SK-N-MC (cell line): ENCODE results near the gene EMX2.
"Not testable (repeated sequence)": the region's sequence is repeated elsewhere in the genome, so short reads cannot be mapped to it uniquely, and the experiment has no call there.

ENCODE experiments used
- DNase-seq: peaks from one replicate; pipeline ENCODE4 v3.0.0-alpha.2; 2011; ENCODE audit warnings: low read depth, low spot score
- H3K27ac ChIP-seq: fragments of 200-600 bp; sonication (generic); 2 replicates; pipeline ENCODE4 v1.5.1; 2016; ENCODE audit warnings: mixed run types
- H3K36me3 ChIP-seq: fragments of 200-600 bp; sonication (generic); 2 replicates; pipeline ENCODE4 v1.6.1; 2017; ENCODE audit warnings: antibody characterized with exemption, low read length, mixed read lengths; ENCODE audit not compliant: insufficient read depth
- H3K4me3 ChIP-seq: fragments of 200-600 bp; sonication (generic); 2 replicates; pipeline ENCODE4 v1.5.1; 2016
- H3K9ac ChIP-seq: fragments of 200-600 bp; sonication (generic); 2 replicates; pipeline ENCODE4 v1.8.0; 2017; ENCODE audit warnings: mixed run types, mixed read lengths; ENCODE audit not compliant: insufficient read length
- H3K9me3 ChIP-seq: fragments of 200-600 bp; sonication (generic); 2 replicates; pipeline ENCODE4 v1.6.1; 2017; ENCODE audit warnings: low read depth, mild to moderate bottlenecking, antibody characterized with exemption, low read length, moderate library complexity, mixed read lengths
- EZH2 ChIP-seq: fragments of 200-600 bp; sonication (generic); IDR thresholded peaks from one replicate; pipeline ENCODE4 v1.6.1; 2017; ENCODE audit warnings: antibody characterized with exemption
- FOXP2 ChIP-seq: optimal IDR thresholded peaks from 2 replicates; pipeline ENCODE3; 2011; ENCODE audit warnings: mild to moderate bottlenecking, moderate library complexity; ENCODE audit not compliant: insufficient read depth; ENCODE audit errors: extremely low read length, control extremely low read depth
- POLR2AphosphoS5 ChIP-seq: IDR thresholded peaks from 2 replicates; pipeline ENCODE4 v1.6.1; 2012; ENCODE audit warnings: mild to moderate bottlenecking, low read depth, low read length, borderline replicate concordance

Gene EMX2

GRCh38 chr10:117503244-117504205 lies 39.0 kb upstream of the EMX2 start:
- Histone ChIP-seq H3K36me3 (no peaks in the 10 kb centered on the region), H3K9me3 (no peaks in the 10 kb centered on the region), H3K9ac (no peak overlapping the region), H3K4me3 (peak overlapping the region; percentile 63), H3K27ac (peak overlapping the region; percentile 90)
- DNase-seq: peak; percentile 53
- TF ChIP-seq POLR2AphosphoS5: no peak; the same call in 1 of the 2 replicates
- no peak for TF ChIP-seq EZH2
- TF ChIP-seq FOXP2: no peak

GRCh38 chr10:117504562-117504961 lies 38.0 kb upstream of the EMX2 start:
- TF ChIP-seq POLR2AphosphoS5 (no peak), FOXP2 (no peak)
- Histone ChIP-seq H3K36me3 (no peaks in the 10 kb centered on the region), H3K4me3 (peak overlapping the region; percentile 63; the same call in 1 of the 2 replicates), H3K27ac (peak overlapping the region; percentile 90), H3K9me3 (no peaks in the 10 kb centered on the region), H3K9ac (no peak overlapping the region)
- no peak for DNase-seq

GRCh38 chr10:117507081-117507480 lies 35.5 kb upstream of the EMX2 start:
- H3K4me3 ChIP-seq, H3K36me3 ChIP-seq, DNase-seq, H3K9ac ChIP-seq, H3K27ac ChIP-seq, H3K9me3 ChIP-seq: not testable (repeated sequence)

- H3K27ac ChIP-seq: no peak overlapping the region
- DNase-seq: no peak
- H3K9me3 ChIP-seq: no peaks in the 10 kb centered on the region
- no peaks in the 10 kb centered on the region for H3K36me3 ChIP-seq
- no peak overlapping the region for H3K4me3 ChIP-seq
- H3K9ac ChIP-seq: no peak overlapping the region
- no peak for TF ChIP-seq POLR2AphosphoS5
- no peak for TF ChIP-seq EZH2
- TF ChIP-seq FOXP2: no peak
Measured at GRCh38 chr10:117509573-117509972, 33.0 kb upstream of the EMX2 start.

- H3K9me3 ChIP-seq: no peaks in the 10 kb centered on the region
- no peak overlapping the region for H3K4me3 ChIP-seq
Measured at GRCh38 chr10:117511601-117512390, 30.8 kb upstream of the EMX2 start.

GRCh38 chr10:117514971-117515370 lies 27.6 kb upstream of the EMX2 start:
- Histone ChIP-seq H3K27ac (no peak overlapping the region), H3K9ac (no peak overlapping the region), H3K4me3 (no peak overlapping the region), H3K36me3 (no peaks in the 10 kb centered on the region), H3K9me3 (no peaks in the 10 kb centered on the region)
- DNase-seq: no peak
- TF ChIP-seq FOXP2: no peak
- no peak for TF ChIP-seq EZH2
- no peak for TF ChIP-seq POLR2AphosphoS5

More at GRCh38 chr10:117511601-117512390, 30.8 kb upstream of the EMX2 start:
- TF ChIP-seq EZH2 (no peak), FOXP2 (no peak)
- H3K27ac ChIP-seq: no peak overlapping the region
- H3K9ac ChIP-seq: no peak overlapping the region
- DNase-seq: no peak
- no peaks in the 10 kb centered on the region for H3K36me3 ChIP-seq

GRCh38 chr10:117516681-117517080 lies 25.9 kb upstream of the EMX2 start:
- H3K4me3 ChIP-seq: no peak overlapping the region
- no peak overlapping the region for H3K9ac ChIP-seq
- H3K27ac ChIP-seq: no peak overlapping the region
- H3K36me3 ChIP-seq: no peaks in the 10 kb centered on the region
- no peak for DNase-seq
- no peak for TF ChIP-seq FOXP2
- no peak for TF ChIP-seq EZH2
- no peak for TF ChIP-seq POLR2AphosphoS5
- no peaks in the 10 kb centered on the region for H3K9me3 ChIP-seq

GRCh38 chr10:117518246-117518645 lies 24.3 kb upstream of the EMX2 start:
- no peak for TF ChIP-seq EZH2
- TF ChIP-seq FOXP2: no peak
- TF ChIP-seq POLR2AphosphoS5: no peak
- H3K9ac ChIP-seq: no peak overlapping the region
- H3K4me3 ChIP-seq: no peak overlapping the region
- no peak overlapping the region for H3K27ac ChIP-seq
- no peak for DNase-seq
- no peaks in the 10 kb centered on the region for H3K36me3 ChIP-seq
- H3K9me3 ChIP-seq: no peaks in the 10 kb centered on the region
